MM.1S (cell line): ENCODE measurements around the gene SH3PXD2A.
"Not testable (repeated sequence)": the region's sequence is repeated elsewhere in the genome, so short reads cannot be mapped to it uniquely, and the experiment has no call there.

Experiments used
- DNase-seq: peaks from one replicate; pipeline ENCODE4 v3.0.0-alpha.2; 2015
- H2AFZ ChIP-seq: fragments of 300-600 bp; sonication (generic); 2 replicates; pipeline ENCODE4 v1.6.0; 2016; ENCODE audit warnings: antibody characterized with exemption, low read length
- H3F3A ChIP-seq: fragments of 300-600 bp; sonication (generic); 2 replicates; pipeline ENCODE4 v1.6.1; 2016; ENCODE audit warnings: mild to moderate bottlenecking, antibody characterized with exemption, low read length, moderate library complexity, mixed read lengths; ENCODE audit not compliant: insufficient read depth
- H3K27ac ChIP-seq: fragments of 300-600 bp; sonication (generic); 2 replicates; pipeline ENCODE4 v1.5.1; 2016; ENCODE audit warnings: mild to moderate bottlenecking, low read length
- H3K27me3 ChIP-seq: fragments of 300-600 bp; sonication (generic); replicated peaks from 2 replicates; pipeline ENCODE4 v1.6.0; 2016; ENCODE audit warnings: low read length; ENCODE audit not compliant: insufficient read depth
- H3K36me3 ChIP-seq: fragments of 300-600 bp; sonication (generic); replicated peaks from 2 replicates; pipeline ENCODE4 v1.6.1; 2016; ENCODE audit warnings: mild to moderate bottlenecking, low read length, mixed read lengths; ENCODE audit not compliant: insufficient read depth
- H3K4me1 ChIP-seq: fragments of 300-600 bp; sonication (generic); 2 replicates; pipeline ENCODE4 v1.6.1; 2016; ENCODE audit warnings: low read length, mixed read lengths
- H3K4me2 ChIP-seq: fragments of 300-600 bp; sonication (generic); 2 replicates; pipeline ENCODE4 v1.6.0; 2016; ENCODE audit warnings: low read depth, low read length
- H3K4me3 ChIP-seq: fragments of 300-600 bp; sonication (generic); 2 replicates; pipeline ENCODE4 v1.5.1; 2016; ENCODE audit warnings: low read length, mixed read lengths
- H3K79me2 ChIP-seq: fragments of 300-600 bp; sonication (generic); 2 replicates; pipeline ENCODE4 v1.6.1; 2016; ENCODE audit warnings: mixed run types, low read length, mixed read lengths
- H3K9ac ChIP-seq: fragments of 300-600 bp; sonication (generic); 2 replicates; pipeline ENCODE4 v1.6.1; 2016; ENCODE audit warnings: low read length, mixed read lengths
- H3K9me2 ChIP-seq: fragments of 300-600 bp; sonication (generic); replicated peaks from 2 replicates; pipeline ENCODE4 v1.6.1; 2016; ENCODE audit warnings: mild to moderate bottlenecking, low read length, mixed read lengths; ENCODE audit not compliant: insufficient read depth
- H3K9me3 ChIP-seq: fragments of 300-600 bp; sonication (generic); replicated peaks from 2 replicates; pipeline ENCODE4 v1.6.1; 2016; ENCODE audit warnings: mild to moderate bottlenecking, low read length, mixed read lengths; ENCODE audit not compliant: insufficient read depth
- H4K20me1 ChIP-seq: fragments of 300-600 bp; sonication (generic); 2 replicates; pipeline ENCODE4 v1.6.1; 2016; ENCODE audit warnings: mild to moderate bottlenecking, low read length, moderate library complexity, mixed read lengths; ENCODE audit not compliant: insufficient read depth
- EZH2 ChIP-seq: fragments of 300-600 bp; sonication (generic); optimal IDR thresholded peaks from 2 replicates; pipeline ENCODE3; 2017; ENCODE audit warnings: low read depth, mild to moderate bottlenecking, antibody characterized with exemption, low read length, mixed read lengths
- EZH2phosphoT487 ChIP-seq: fragments of 300-600 bp; sonication (generic); IDR thresholded peaks from 2 replicates; pipeline ENCODE4 v1.6.1; 2018; ENCODE audit warnings: antibody characterized with exemption, low read length
- TF ChIP-seq, protein P1 (sequence below): fragments of 300-600 bp; sonication (generic); IDR thresholded peaks from 2 replicates; pipeline ENCODE4 v1.5.1; 2016; ENCODE audit warnings: antibody characterized with exemption, low read length, mixed read lengths

Gene SH3PXD2A

DNA sequence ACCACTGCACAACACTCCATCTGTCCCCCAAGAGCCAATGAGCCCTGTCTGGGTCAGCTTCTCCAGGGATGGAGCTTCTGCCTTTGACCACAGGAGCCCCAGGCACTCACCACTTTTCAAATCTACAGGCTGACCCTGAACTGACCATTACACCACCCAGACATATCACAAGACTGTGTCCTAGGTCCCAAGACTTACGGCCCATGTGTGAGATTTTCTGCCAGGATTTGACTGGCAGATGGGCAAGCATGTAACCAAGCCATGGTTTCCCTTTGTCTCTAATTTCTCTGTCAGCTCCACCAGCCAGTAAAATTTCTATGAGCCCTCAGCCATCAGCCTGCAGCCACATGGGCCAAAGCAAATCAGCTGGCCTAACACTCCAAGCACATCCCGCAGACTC, 92.5 kb downstream of the SH3PXD2A start:
- Histone ChIP-seq H4K20me1 (no peaks in the 10 kb centered on the region), H3K9me3 (no peaks in the 10 kb centered on the region), H3K4me2 (no peak overlapping the region), H3K79me2 (no peaks in the 10 kb centered on the region), H3K27me3 (no peaks in the 10 kb centered on the region), H3K4me1 (peaks cover 35% of the 10 kb centered on the region), H3F3A (no peaks in the 10 kb centered on the region), H2AFZ (no peak overlapping the region), H3K36me3 (no peaks in the 10 kb centered on the region), H3K9ac (no peak overlapping the region), H3K4me3 (no peak overlapping the region), H3K27ac (no peak overlapping the region), H3K9me2 (no peaks in the 10 kb centered on the region)
- no peak for DNase-seq
- TF ChIP-seq EZH2phosphoT487 (no peak), EZH2 (no peak)
- TF ChIP-seq, protein P1, sequence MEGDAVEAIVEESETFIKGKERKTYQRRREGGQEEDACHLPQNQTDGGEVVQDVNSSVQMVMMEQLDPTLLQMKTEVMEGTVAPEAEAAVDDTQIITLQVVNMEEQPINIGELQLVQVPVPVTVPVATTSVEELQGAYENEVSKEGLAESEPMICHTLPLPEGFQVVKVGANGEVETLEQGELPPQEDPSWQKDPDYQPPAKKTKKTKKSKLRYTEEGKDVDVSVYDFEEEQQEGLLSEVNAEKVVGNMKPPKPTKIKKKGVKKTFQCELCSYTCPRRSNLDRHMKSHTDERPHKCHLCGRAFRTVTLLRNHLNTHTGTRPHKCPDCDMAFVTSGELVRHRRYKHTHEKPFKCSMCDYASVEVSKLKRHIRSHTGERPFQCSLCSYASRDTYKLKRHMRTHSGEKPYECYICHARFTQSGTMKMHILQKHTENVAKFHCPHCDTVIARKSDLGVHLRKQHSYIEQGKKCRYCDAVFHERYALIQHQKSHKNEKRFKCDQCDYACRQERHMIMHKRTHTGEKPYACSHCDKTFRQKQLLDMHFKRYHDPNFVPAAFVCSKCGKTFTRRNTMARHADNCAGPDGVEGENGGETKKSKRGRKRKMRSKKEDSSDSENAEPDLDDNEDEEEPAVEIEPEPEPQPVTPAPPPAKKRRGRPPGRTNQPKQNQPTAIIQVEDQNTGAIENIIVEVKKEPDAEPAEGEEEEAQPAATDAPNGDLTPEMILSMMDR = no peak

DNA sequence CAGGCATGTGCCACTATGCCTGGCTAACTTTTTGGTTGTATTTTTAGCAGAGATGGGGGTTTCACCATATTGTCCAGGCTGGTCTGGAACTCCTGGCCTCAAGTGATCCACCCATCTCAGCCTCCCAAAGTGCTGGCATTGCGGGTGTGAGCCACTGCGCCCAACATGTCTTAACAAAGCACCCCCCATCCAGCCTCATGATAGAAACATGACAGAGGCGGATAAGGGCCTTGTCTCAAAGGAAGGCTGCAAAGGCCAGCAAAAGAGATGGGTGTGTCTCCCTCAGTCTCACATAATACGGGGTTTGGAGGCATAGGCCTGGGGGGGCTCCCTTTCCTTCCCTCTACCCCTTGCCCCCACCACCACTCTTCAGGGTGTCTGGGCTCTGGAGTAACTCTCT, 93.2 kb downstream of the SH3PXD2A start:
- no peaks in the 10 kb centered on the region for H4K20me1 ChIP-seq
- no peaks in the 10 kb centered on the region for H3K9me3 ChIP-seq
- no peak overlapping the region for H3K9ac ChIP-seq
- H3K36me3 ChIP-seq = no peaks in the 10 kb centered on the region
- H3K27me3 ChIP-seq = no peaks in the 10 kb centered on the region
- no peak overlapping the region for H2AFZ ChIP-seq
- H3K9me2 ChIP-seq = no peaks in the 10 kb centered on the region
- TF ChIP-seq, protein P1 = no peak
- TF ChIP-seq EZH2 (no peak), EZH2phosphoT487 (no peak)
- H3K79me2 ChIP-seq = no peaks in the 10 kb centered on the region
- H3F3A ChIP-seq = no peaks in the 10 kb centered on the region
- no peak overlapping the region for H3K4me2 ChIP-seq
- no peak overlapping the region for H3K4me3 ChIP-seq
- peaks cover 42% of the 10 kb centered on the region for H3K4me1 ChIP-seq
- no peak overlapping the region for H3K27ac ChIP-seq
- no peak for DNase-seq

GRCh38 chr10:103761075-103761920, 94.1 kb downstream of the SH3PXD2A start:
- H3K27ac ChIP-seq = no peak overlapping the region

GRCh38 chr10:103760233-103760632, 95.1 kb downstream of the SH3PXD2A start:
- not testable (repeated sequence) for H3K4me2 ChIP-seq, H3K36me3 ChIP-seq, H3K9ac ChIP-seq, H3K27me3 ChIP-seq, H3K79me2 ChIP-seq, H3K4me3 ChIP-seq, DNase-seq, H3K27ac ChIP-seq, H3F3A ChIP-seq, H3K9me3 ChIP-seq, H2AFZ ChIP-seq, H3K9me2 ChIP-seq, H4K20me1 ChIP-seq
- H3K4me1 ChIP-seq = peaks cover 35% of the 10 kb centered on the region

More at GRCh38 chr10:103761075-103761920, 94.1 kb downstream of the SH3PXD2A start:
- Histone ChIP-seq H3K27me3 (no peaks in the 10 kb centered on the region), H3K36me3 (no peaks in the 10 kb centered on the region), H3K9me2 (no peaks in the 10 kb centered on the region), H3K4me1 (peaks cover 45% of the 10 kb centered on the region), H3K4me2 (no peak overlapping the region), H3K79me2 (no peaks in the 10 kb centered on the region), H3K9ac (no peak overlapping the region), H3K9me3 (no peaks in the 10 kb centered on the region), H3F3A (no peaks in the 10 kb centered on the region), H2AFZ (no peak overlapping the region), H3K4me3 (no peak overlapping the region), H4K20me1 (no peaks in the 10 kb centered on the region)
- DNase-seq = no peak
- TF ChIP-seq EZH2 = no peak
- TF ChIP-seq, protein P1 = no peak
- no peak for TF ChIP-seq EZH2phosphoT487
